GM21786 (cell line): ENCODE data around the gene ERVH48-1.
"Not testable (repeated sequence)": the region's sequence is repeated elsewhere in the genome, so short reads cannot be mapped to it uniquely, and the experiment has no call there.

Source experiments
- ATAC-seq: cut with Tn5 transposase; IDR thresholded peaks from one replicate; pipeline ENCODE4 v1.9.1; 2021; ENCODE audit not compliant: unreplicated experiment

The ERVH48-1 gene

DNA sequence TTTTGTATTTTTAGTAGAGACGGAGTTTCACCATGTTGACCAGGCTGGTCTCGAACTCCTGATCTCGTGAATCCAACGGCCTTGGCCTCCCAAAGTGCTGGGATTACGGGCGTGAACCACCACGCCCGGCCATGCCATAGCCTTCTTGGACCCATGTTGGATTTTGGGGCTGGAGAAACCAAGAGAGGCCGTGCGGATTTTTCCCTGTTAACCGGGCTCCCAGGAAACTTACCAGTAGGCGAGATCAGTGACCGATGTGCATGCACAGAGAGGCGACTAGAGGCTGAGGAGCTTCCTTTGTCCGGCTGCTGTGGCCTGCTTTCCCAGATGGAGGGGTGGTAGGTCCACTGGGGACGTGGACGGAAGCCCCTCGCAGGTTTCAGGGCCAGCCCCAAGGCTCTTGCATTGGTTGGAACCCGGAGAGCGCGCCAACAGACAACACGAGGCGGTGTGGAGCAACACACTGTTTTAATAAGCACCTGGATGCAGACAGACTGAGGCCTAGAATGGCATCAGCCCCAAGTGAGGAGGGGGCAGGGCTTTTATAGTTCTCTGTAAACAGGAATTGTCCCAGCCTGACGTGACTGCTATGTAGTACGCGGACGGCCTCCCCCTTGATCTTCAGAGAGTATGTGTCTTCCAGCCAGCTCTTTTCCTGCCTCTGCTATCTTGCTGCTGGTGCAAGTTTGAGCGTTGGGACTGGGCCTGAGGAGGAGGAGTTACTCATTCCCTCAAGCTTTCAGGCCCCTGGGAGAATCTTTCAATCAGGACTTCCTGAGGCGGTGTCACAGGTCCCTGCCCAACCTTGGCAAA lies at the start of gene ERVH48-1:
Gene ERVH48-1, minus strand, starts transcription at position 517 of the 813 bp plus-strand sequence. CDS start 6,624 bp downstream, outside the sequence.
- no peak for ATAC-seq

DNA sequence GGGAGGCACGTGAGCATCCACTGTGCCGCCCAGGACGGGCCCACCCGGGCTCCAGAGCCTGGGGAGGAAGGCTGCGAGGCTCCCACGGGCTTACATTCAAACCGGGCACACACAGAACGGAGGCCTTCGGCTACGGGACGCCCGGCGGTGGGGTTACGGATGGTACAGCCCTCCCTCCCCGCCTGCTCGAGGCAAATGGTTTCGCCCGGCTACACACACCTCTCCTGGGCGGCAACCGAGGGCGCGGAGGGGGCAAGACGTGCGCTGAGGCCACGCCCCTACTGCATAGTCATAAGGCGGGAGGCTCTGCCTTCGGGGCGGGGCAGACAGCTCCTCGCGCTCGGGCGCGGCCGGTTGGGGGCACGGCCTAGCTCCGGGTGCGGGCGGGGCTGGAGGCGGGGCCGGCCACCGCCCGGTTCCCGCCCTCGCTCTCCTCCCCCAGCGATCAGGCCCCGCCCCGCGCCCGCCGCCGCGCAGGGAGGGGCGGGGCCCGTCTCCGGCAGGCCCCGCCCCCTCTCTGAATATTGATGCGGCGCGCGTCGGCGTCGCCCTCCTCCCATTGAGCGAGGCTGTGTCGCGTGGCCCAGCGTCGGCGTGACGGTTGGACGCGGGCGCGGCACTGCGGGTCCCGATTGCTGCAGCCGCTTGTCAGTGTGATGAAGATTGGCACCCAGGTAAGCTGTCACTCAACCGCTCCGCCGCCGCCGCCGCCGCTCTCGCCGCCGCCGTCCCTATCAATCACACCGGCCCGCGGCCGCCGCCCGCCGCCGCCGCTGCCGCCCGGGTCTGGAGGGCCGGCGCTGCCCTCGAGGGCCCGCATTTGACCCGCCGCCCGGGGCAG lies 48.8 kb upstream of the ERVH48-1 start, which contains the start of gene PKNOX1:
Gene PKNOX1, plus strand, starts transcription at position 572 of the 841 bp plus-strand sequence. CDS start 29,820 bp downstream, outside the sequence.
- ATAC-seq, result peak; percentile 84

GRCh38 chr21:42973309-42973990 lies 48.0 kb upstream of the ERVH48-1 start:
- ATAC-seq, result no peak

DNA sequence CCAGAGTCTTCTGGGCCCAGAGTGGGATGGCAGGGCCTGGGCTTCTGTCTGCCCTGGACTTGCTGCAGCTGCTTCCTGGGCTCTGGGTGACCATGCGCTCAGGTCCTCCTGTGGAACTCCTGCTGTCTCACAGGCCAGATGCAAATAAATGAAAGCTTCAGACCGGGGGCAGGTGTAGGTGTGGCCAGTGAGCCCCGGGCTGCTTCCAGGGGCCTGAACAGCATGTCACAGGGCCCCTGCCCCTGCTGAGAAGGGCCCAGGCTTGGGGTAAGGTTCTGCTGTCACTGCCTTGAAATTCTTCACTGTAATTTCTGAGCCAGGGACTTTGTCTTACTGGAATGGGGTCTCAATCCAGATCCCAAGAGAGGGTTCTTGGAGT lies 46.5 kb upstream of the ERVH48-1 start:
- ATAC-seq, result no peak

DNA sequence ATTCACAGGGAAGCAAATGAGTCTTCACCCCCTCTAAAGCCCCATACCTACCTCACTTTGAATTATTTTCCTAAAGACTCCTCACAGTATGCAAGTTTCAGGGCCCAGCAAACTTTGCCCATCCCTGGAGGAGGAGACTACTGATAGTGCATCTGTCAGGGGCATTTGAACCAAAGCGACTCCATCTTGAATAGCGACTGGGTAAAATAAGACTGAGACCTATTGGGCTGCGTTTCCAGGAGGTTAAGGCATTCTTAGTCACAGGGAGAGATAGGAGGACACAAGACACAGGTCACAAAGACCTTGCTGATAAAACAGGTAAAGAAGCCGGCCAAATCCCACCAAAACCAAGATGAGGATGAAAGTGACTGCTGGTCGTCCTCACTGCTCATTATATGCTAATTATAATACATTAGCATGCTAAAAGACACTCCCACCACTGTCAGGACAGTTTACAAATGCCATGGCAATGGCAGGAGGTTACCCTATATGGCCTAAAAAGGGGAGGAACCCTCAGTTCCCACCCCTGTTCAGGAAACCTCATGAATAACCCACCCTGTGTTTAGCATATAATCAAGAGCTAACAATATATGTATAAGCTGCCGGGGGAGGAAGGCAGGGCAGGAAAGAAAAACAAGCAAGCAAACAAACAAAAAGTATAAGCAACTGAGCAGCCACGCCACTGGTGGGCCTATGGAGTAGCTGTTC lies 45.7 kb upstream of the ERVH48-1 start:
- ATAC-seq, result no peak

- no peak for ATAC-seq
Observed at GRCh38 chr21:42969193-42969600, 43.8 kb upstream of the ERVH48-1 start.

- ATAC-seq, result not testable (repeated sequence)
Observed at GRCh38 chr21:42967616-42968015, 42.2 kb upstream of the ERVH48-1 start.

- no peak for ATAC-seq
Observed at GRCh38 chr21:42965211-42965560, 39.8 kb upstream of the ERVH48-1 start.

DNA sequence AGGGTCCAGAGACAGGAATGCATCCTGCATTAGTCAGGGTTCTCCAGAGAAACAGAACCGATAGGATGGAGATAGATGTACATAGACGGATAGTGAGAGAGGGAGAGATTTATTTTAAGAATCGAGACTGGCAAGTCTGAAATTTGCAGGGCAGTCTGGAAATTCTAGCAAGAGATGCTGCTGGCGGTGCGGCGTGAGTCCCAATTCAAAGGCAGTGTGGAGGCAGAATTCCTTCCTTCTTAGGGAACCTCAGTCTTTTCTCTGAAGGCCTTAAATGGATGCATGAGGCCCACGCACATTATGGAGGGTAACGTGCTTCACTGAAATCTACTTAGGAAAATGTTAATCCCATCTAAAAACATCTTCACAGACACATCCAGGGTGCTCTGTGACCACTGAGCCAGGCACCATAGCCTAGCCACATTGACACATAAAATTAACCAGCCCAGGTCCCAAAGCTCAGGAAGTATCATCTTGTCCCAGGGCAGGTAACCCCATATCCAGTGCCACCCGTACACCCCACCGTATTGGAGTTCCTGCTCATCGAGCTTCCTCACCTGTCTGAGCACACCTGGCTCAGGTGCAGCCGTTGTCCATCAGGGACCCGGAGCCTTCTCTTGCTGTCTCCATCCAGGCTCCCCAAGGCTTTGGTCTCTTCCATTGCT lies 39.2 kb upstream of the ERVH48-1 start:
- ATAC-seq, result no peak

DNA sequence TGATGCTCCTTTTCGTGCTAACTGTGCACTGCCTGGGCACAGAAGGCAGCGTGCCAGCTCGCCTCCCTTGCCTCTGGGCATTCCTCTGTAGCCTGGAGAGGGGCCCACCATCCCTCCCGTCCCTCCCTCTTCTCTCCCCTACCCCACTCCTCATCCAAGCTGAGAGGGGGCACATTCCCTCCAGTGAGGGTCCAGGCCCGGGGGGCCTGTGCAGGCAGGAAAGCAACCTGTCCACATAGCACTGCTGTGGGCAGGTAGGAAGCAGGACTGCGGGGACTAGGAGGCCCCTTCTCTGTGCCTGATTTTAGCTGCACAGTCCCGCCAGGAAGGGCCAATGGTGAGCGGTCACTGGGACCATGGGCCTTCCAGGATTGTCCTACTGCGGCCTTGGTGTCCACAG lies 38.7 kb upstream of the ERVH48-1 start:
- ATAC-seq, result no peak

- ATAC-seq, result no peak
Observed at GRCh38 chr21:42962380-42963007, 37.1 kb upstream of the ERVH48-1 start.

GRCh38 chr21:42959728-42960127 lies 34.3 kb upstream of the ERVH48-1 start:
- ATAC-seq, result no peak

DNA sequence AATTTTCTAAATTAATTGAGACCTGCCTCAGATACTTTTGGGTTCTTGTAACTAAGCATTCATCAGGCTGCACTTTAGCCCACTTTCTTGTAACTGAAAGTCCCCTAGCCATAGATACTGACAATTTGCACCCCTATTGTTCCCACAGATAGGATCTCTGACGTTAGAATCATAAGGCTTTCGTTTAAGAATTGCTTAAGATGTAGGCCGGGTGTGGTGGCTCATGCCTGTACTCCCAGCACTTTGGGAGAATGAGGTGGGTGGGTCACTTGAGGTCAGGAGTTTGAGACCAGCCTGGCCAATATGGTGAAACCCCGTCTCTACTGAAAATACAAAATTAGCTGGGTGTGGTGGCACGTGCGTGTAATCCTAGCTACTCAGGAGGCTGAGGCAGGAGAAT lies 32.7 kb upstream of the ERVH48-1 start:
- not testable (repeated sequence) for ATAC-seq

DNA sequence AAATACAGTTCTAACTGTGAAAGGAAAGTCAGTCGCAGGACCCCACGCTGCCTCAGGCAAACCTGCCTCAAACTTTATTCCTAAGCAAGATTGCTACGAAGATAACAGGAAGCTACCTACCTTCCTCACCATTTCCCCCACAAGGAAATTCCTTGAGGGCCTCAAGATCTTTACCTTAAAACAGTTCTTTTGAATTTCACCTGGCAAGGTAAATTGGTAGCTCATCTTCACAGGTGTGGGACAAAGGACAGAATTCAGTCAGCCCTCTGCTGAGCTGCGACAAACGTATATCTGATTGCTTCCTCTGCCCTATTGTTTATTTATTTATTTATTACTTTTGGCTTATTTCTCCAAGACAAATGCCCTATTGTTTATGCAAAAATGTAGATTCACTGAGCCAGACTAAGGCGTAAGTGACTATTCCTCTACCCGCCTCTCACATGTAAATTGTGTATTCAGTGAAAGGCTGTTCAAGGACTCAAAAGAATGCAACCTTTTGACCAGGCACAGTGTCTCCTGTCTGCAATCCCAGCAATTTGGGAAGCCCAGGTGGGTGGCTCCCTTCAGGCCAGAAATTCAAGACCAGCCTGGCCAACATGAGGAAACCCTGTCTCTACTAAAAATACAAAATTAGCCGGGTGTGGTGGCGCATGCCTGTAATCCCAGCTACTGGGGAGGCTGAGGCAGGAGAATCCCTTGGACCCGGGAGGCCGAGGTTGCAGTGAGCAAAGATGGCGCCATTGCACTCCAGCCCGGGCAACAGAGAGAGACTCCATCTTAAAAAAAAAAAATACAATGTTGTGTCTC lies 31.6 kb upstream of the ERVH48-1 start:
- ATAC-seq, result no peak

DNA sequence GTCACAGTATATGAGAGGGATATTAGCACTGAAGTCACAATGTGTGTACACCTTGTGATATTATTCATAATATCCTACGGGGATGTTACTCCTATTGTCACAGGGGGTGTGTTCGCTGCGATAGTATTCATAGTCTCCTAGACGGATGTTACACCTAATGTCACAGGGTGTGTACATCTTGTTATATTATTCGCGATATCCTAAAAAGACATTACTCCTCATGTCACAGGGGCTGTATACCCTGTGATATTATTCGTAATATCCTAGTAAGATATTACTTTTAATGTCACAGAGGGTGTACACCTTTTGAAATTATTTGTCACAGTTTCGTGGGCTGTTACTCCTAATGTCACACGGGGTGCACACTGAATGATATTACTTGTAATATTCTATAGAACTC lies 25.8 kb upstream of the ERVH48-1 start:
- ATAC-seq, result not testable (repeated sequence)

DNA sequence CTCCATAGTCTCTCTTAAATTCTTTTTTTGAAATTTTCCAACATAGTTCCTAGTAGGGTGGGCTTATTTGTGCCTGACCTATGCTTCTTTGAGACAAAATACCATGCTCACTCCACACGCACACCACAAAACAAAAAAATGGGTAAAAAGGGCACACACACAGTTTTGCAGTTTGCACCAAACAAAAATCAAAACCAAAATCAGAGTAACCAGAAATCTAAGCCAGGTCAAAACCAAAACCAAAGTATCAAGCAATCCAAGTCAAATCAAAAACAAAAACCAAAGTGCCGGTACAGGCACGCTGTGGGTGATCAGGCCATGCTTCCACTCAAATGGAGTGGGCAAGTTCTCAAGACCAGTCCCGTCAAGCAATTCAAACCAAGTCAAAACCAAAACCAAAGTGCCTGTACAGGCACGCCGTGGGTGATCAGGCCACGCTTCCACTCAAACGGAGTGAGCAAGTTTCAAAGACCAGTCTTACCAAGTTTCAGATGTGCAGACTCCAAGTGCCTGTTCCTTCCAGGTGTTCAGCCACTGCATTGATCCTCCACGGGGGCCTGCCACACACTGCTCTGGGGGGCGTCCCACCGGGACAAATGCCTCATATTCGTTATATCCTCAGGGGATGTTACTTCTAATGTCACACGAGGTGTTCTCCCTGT lies 23.8 kb upstream of the ERVH48-1 start:
- not testable (repeated sequence) for ATAC-seq

DNA sequence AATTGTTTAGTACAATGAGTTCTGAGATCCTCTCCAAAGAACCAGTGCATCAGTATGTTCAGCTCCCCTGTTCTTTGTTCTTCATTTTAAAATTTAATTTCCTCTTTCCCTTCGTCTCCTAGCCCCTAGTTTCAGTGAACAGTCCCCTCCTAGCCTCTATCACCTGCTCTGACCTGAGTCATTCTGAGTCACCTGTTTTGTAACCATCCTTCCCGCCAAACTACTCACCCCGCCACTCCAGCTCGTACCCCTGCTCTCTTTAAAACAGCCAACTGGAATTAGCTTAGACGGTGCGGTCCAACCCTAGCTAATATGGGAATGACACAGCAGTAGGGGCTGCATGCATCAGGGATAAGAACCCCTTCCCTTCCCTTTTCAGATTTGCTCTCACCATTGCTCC lies 16.8 kb upstream of the ERVH48-1 start:
- ATAC-seq, result no peak

DNA sequence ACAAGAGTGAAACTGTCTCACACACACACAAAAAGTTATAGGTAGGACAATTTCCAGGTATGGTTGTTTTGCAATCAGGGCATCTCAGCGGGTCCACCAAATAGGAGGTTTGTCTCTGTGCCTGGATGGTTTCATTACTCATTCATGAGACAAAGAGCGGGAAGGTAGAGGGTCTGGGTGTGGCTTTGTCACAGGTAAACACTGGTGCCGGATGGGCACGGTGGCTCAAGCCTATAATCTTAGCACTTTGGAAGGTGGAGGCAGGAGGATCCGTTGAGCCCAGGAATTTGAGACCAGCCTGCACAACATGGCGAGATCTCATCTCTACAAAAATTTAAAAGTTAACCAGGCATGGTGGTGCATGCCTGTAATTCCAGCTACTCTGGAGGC lies 16.3 kb upstream of the ERVH48-1 start:
- ATAC-seq, result no peak
